Measurements from ENCODE around the gene XRN2.
"Not testable (repeated sequence)": the region's sequence is repeated elsewhere in the genome, so short reads cannot be mapped to it uniquely, and the experiment has no call there.

XRN2 gene

GRCh38 chr20:21352703-21353102 is 49.6 kb downstream of the XRN2 start:
- DNase-seq: no peak

- DNase-seq: peak in 1 of 2 donors; percentile 36
These were observed 50.1 kb downstream of the XRN2 start for GRCh38 chr20:21353236-21353635.

GRCh38 chr20:21355981-21356380 is 52.9 kb downstream of the XRN2 start:
- DNase-seq: no peak

- no peak for DNase-seq
These were observed 53.3 kb downstream of the XRN2 start for GRCh38 chr20:21356386-21356785.

- peak in 1 of 2 donors; percentile 26 for DNase-seq
These were observed 54.7 kb downstream of the XRN2 start for GRCh38 chr20:21357844-21358243.

GRCh38 chr20:21358737-21359136 is 55.6 kb downstream of the XRN2 start:
- no peak for DNase-seq

GRCh38 chr20:21360705-21361104 is 57.6 kb downstream of the XRN2 start:
- DNase-seq: peak; percentile 20 to 30

- peak; percentile 68 to 82 for DNase-seq
These were observed 58.1 kb downstream of the XRN2 start for GRCh38 chr20:21361266-21361665.

- no peak for DNase-seq
These were observed 61.3 kb downstream of the XRN2 start for GRCh38 chr20:21364413-21364812.

- DNase-seq: no peak
These were observed 62.6 kb downstream of the XRN2 start for GRCh38 chr20:21365771-21366170.

GRCh38 chr20:21366273-21366672 is 63.1 kb downstream of the XRN2 start:
- DNase-seq: not testable (repeated sequence)

- DNase-seq: no peak
These were observed 65.7 kb downstream of the XRN2 start for GRCh38 chr20:21368791-21369190.

GRCh38 chr20:21371193-21371592 is 68.1 kb downstream of the XRN2 start:
- no peak for DNase-seq

- DNase-seq: no peak
These were observed 68.9 kb downstream of the XRN2 start for GRCh38 chr20:21372016-21372415.

- DNase-seq: no peak
These were observed 70.3 kb downstream of the XRN2 start for GRCh38 chr20:21373436-21373835.

GRCh38 chr20:21376626-21377025 is 73.5 kb downstream of the XRN2 start:
- no peak for DNase-seq

GRCh38 chr20:21377701-21378100 is 74.6 kb downstream of the XRN2 start:
- no peak for DNase-seq

- DNase-seq: no peak
These were observed 75.1 kb downstream of the XRN2 start for GRCh38 chr20:21378259-21378658.

- DNase-seq: no peak
These were observed 77.6 kb downstream of the XRN2 start for GRCh38 chr20:21380711-21381110.

GRCh38 chr20:21381619-21382018 is 78.5 kb downstream of the XRN2 start:
- DNase-seq: no peak

GRCh38 chr20:21384308-21384892 is 81.3 kb downstream of the XRN2 start:
- DNase-seq: no peak

- DNase-seq: no peak
These were observed 83.0 kb downstream of the XRN2 start for GRCh38 chr20:21386111-21386510.

- no peak for DNase-seq
These were observed 84.4 kb downstream of the XRN2 start for GRCh38 chr20:21387528-21387927.

GRCh38 chr20:21388566-21388965 is 85.4 kb downstream of the XRN2 start:
- DNase-seq: no peak

GRCh38 chr20:21389368-21389767 is 86.2 kb downstream of the XRN2 start:
- no peak for DNase-seq

GRCh38 chr20:21390768-21391167 is 87.6 kb downstream of the XRN2 start:
- DNase-seq: no peak
